ENCODE results near the gene GDAP2. TPM values are rescaled to one million over a fixed set of nuclear protein-coding genes. Genes with fewer than 3 reads are reported as not detected.

GDAP2 gene
- total and polyA plus RNA-seq, 4 donors, result 5.1 to 52.2 (median 17.2) TPM

GRCh38 chr1:117838911-117839310 lies 90.5 kb downstream of the GDAP2 start:
- ATAC-seq (ENCODE audit: insufficient read depth, low FRiP score), result no peak
- 95% methylated on average over 3 of the region's 3 CpGs for WGBS, 2 donors
- Histone ChIP-seq H3K9ac (ENCODE audit: insufficient read depth in 1 of 2, low read length in 2 of 2) (no peak overlapping the region), H3K4me1 (ENCODE audit: control insufficient read depth in 5 of 5, insufficient read depth in 5 of 5, low read length in 5 of 5) (peaks cover 0 to 4% (median 0%) of the 10 kb centered on the region in 5 donors), H3K4me3 (no peak overlapping the region), H3K9me3 (ENCODE audit: control insufficient read depth in 4 of 4, insufficient read depth in 3 of 4, low read length in 3 of 4) (peaks cover 0 to 2% (median 0%) of the 10 kb centered on the region in 4 donors), H3K36me3 (ENCODE audit: control insufficient read depth in 4 of 4, insufficient read depth in 4 of 4, low read length in 4 of 4) (peaks cover 0 to 1% (median 0%) of the 10 kb centered on the region in 4 donors), H3K27ac (ENCODE audit: low read depth in 1 of 2, low read length in 1 of 2) (no peak overlapping the region), H3K27me3 (ENCODE audit: control insufficient read depth in 3 of 3, insufficient read depth in 3 of 3, low read length in 2 of 3) (no peaks in the 10 kb centered on the region)
- TF ChIP-seq CTCF (IDR thresholded peaks at IDR 0.05; ENCODE audit: control extremely low read depth, extremely low read depth), result no peak
- DNase-seq, result no peak

DNA sequence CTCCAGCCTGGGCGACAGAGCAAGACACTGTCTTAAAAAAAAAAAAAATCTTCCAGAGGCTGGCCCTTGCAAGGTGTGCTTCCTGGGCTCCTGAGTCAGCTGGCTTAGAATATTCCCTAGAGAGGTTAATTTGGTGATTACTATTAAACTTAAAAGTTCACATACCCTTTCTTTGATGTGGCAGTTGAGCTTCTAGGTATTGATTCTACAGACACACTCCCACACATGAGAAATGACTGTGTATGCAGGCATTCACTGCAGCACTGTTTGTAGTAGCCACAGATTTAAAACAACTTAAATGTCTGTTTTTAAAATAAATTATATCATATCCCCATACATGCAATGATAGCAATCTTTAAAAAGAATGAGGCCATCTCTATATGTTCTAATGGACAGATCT lies 93.4 kb downstream of the GDAP2 start:
- H3K9me3 ChIP-seq (ENCODE audit: control insufficient read depth in 4 of 4, insufficient read depth in 3 of 4, low read length in 3 of 4), result no peaks in the 10 kb centered on the region
- no peaks in the 10 kb centered on the region for H3K36me3 ChIP-seq (ENCODE audit: control insufficient read depth in 4 of 4, insufficient read depth in 4 of 4, low read length in 4 of 4)
- ATAC-seq (ENCODE audit: insufficient read depth, low FRiP score), result no peak
- TF ChIP-seq CTCF (IDR thresholded peaks at IDR 0.05; ENCODE audit: control extremely low read depth, extremely low read depth), result no peak
- no peak for DNase-seq
- no peak overlapping the region for H3K9ac ChIP-seq (ENCODE audit: insufficient read depth in 1 of 2, low read length in 2 of 2)
- no peak overlapping the region for H3K27ac ChIP-seq (ENCODE audit: low read depth in 1 of 2, low read length in 1 of 2)
- WGBS, 2 donors, result 95 to 100% methylated on average over 1 of the region's 1 CpG
- no peaks in the 10 kb centered on the region for H3K27me3 ChIP-seq (ENCODE audit: control insufficient read depth in 3 of 3, insufficient read depth in 3 of 3, low read length in 2 of 3)
- H3K4me1 ChIP-seq (ENCODE audit: control insufficient read depth in 5 of 5, insufficient read depth in 5 of 5, low read length in 5 of 5), result no peaks in the 10 kb centered on the region
- H3K4me3 ChIP-seq, result no peak overlapping the region

GRCh38 chr1:117834416-117834815 lies 95.0 kb downstream of the GDAP2 start:
- no peak overlapping the region for H3K27ac ChIP-seq (ENCODE audit: low read depth in 1 of 2, low read length in 1 of 2)
- DNase-seq (no peak), ATAC-seq (ENCODE audit: insufficient read depth, low FRiP score) (no peak)
- H3K4me1 ChIP-seq (ENCODE audit: control insufficient read depth in 5 of 5, insufficient read depth in 5 of 5, low read length in 5 of 5), result no peaks in the 10 kb centered on the region
- 86 to 93% methylated on average over 4 of the region's 4 CpGs for WGBS, 2 donors
- no peaks in the 10 kb centered on the region for H3K36me3 ChIP-seq (ENCODE audit: control insufficient read depth in 4 of 4, insufficient read depth in 4 of 4, low read length in 4 of 4)
- H3K9ac ChIP-seq (ENCODE audit: insufficient read depth in 1 of 2, low read length in 2 of 2), result no peak overlapping the region
- TF ChIP-seq CTCF (IDR thresholded peaks at IDR 0.05; ENCODE audit: control extremely low read depth, extremely low read depth), result no peak
- H3K9me3 ChIP-seq (ENCODE audit: control insufficient read depth in 4 of 4, insufficient read depth in 3 of 4, low read length in 3 of 4), result no peaks in the 10 kb centered on the region
- no peak overlapping the region for H3K4me3 ChIP-seq
- H3K27me3 ChIP-seq (ENCODE audit: control insufficient read depth in 3 of 3, insufficient read depth in 3 of 3, low read length in 2 of 3), result no peaks in the 10 kb centered on the region

GRCh38 chr1:117832453-117832852 lies 97.0 kb downstream of the GDAP2 start:
- Histone ChIP-seq H3K4me3 (no peak overlapping the region), H3K36me3 (ENCODE audit: control insufficient read depth in 4 of 4, insufficient read depth in 4 of 4, low read length in 4 of 4) (no peaks in the 10 kb centered on the region), H3K27me3 (ENCODE audit: control insufficient read depth in 3 of 3, insufficient read depth in 3 of 3, low read length in 2 of 3) (no peaks in the 10 kb centered on the region), H3K4me1 (ENCODE audit: control insufficient read depth in 5 of 5, insufficient read depth in 5 of 5, low read length in 5 of 5) (no peaks in the 10 kb centered on the region), H3K9ac (ENCODE audit: insufficient read depth in 1 of 2, low read length in 2 of 2) (no peak overlapping the region), H3K27ac (ENCODE audit: low read depth in 1 of 2, low read length in 1 of 2) (no peak overlapping the region), H3K9me3 (ENCODE audit: control insufficient read depth in 4 of 4, insufficient read depth in 3 of 4, low read length in 3 of 4) (no peaks in the 10 kb centered on the region)
- TF ChIP-seq CTCF (IDR thresholded peaks at IDR 0.05; ENCODE audit: control extremely low read depth, extremely low read depth), result no peak
- DNase-seq (no peak), ATAC-seq (ENCODE audit: insufficient read depth, low FRiP score) (no peak)
